ENCODE measurements around the gene FCRLB.
"Not testable (repeated sequence)": the region's sequence is repeated elsewhere in the genome, so short reads cannot be mapped to it uniquely, and the experiment has no call there.

FCRLB gene

DNA sequence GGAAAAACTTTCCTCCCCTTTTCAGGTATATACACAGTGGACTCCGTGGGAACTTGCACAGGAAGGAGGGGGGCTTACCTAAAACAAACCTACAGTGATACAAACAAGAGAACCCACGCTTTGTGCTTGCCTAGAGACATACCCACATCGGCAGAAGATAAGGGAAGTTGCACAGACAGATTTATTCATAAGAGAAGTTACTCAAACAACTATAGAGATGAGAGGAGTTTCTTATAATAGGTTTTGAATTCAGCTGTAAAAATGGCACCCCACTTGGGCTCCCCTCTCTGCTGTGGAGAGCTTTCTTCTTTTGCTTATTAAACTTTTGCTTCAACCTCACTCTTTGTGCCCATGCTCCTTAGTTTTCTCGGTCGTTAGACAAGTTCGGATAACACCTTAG, 26.5 kb downstream of the FCRLB start:
- DNase-seq: no peak

DNA sequence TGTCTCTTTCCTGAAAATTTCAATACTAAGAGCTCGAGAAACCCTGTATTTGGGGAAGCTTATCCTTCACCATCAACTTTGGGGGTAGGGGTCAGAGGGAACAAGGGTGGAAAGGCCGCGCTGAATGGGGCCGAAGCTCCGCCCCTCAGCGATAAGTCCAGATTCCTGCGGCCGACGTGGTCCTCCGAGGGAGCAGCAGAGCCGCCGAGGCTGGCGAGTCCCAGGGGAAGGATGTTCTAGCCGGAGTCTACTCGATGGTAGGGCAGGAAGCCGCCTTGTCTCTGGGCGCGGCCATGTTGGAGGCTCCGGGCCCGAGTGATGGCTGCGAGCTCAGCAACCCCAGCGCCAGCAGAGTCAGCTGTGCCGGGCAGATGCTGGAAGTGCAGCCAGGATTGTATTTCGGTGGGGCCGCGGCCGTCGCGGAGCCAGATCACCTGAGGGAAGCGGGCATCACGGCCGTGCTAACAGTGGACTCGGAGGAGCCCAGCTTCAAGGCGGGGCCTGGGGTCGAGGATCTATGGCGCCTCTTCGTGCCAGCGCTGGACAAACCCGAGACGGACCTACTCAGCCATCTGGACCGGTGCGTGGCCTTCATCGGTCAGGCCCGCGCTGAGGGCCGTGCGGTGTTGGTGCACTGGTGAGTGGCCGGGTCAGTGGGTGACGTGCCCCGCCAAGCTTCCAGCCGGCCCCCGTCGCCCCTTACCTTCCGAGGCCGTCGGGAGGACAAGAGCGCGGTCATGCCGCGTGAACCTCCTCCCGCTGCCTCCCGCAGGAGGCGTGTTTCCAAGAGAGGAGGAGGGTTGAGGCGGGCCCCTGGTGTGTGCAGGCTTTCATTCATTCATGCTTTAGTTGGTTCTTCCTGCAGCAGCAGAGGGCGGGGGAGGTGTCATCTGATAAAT, 28.4 kb downstream of the FCRLB start, which contains the start of gene DUSP12:
DUSP12 (plus strand) TSS at position 278 of the 899 bp plus-strand sequence; CDS start at position 294, 16 bp downstream.
- DNase-seq: peak; percentile 93

DNA sequence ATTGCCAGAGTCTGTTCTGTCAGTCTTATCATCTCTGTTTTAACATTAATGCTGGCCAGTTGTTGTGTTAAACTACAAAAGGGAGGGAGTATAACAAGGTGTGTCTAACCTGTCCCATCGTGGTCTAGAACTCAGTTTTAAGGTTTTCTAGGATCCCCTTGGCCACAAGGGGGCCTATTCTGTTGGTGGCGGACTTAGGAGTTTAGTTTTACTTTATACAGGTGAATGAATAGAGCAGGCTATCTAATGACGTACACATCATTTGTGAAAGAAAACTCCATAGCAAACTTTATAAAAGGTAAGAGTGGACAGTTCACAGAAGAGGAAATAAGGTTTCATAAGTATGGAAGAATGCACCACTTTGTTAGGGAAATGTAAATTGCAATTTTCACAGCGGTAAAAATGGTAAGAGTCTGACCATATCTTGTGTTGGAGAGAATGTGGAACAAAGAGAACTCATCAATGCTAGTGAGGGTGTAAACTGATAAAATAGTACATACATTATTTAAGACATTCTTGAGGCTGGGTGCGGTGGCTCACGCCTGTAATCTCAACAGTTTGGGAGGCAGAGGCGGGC, 42.3 kb downstream of the FCRLB start:
- DNase-seq: peak; percentile 1

DNA sequence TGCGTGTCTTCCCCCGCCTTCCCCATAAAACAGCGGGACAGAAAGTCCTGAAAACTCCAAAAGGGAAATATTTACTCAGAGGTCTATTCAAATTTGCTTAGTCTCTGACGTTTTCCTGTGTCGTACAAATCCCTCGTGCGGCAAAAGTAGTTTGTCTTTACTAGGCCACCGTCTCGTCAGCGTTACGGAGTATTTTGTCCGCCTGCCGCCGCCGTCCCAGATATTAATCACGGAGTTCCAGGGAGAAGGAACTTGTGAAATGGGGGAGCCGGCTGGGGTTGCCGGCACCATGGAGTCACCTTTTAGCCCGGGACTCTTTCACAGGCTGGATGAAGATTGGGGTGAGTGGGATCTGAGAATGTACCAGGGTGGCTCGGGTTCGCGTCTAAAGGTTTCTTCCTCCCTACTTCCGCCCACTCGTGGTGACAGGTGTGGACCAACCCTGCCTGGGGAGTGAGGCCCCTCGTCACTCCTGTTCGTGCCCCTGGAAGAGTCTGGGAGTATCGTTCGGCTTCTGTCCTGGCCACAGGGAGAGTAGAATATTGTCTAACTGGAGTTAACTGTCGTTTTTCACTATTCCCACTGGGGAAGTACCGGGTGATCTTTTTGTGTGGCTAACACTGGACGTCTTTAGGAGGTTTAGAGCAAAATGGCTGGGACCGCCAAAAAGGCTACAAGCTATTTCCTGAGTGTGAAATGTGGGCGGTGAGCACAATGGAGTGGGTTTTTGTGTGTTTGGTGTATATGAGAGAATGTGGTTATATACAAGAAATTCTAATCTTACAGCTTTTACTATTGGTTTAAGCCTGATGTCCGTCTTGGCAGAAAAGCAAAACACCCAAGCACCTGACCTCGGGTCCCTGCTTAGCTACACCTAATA, 45.0 kb downstream of the FCRLB start, which contains the start of gene ATF6:
ATF6 (plus strand) TSS at position 219 of the 880 bp plus-strand sequence; CDS start at position 260, 41 bp downstream.
- DNase-seq: peak; percentile 69

DNA sequence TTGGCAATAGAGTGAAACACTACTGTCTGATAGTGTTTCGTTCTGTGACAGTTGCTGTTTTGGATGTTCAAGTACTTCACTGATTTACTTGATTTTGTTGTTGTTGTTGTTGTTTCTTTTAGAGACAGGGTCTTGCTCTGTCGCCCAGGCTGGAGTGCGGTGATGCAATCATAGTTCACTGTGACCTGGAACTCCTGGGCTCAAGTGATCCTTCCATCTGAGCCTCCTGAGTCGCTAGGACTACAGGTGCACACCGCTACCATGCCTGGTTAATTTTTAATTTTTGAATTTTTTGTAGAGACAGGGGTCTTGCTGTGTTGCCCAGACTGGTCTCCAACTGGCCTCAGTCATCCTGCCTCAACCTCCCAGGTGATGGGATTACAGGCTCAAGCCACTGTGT, 47.1 kb downstream of the FCRLB start:
- no peak for DNase-seq

DNA sequence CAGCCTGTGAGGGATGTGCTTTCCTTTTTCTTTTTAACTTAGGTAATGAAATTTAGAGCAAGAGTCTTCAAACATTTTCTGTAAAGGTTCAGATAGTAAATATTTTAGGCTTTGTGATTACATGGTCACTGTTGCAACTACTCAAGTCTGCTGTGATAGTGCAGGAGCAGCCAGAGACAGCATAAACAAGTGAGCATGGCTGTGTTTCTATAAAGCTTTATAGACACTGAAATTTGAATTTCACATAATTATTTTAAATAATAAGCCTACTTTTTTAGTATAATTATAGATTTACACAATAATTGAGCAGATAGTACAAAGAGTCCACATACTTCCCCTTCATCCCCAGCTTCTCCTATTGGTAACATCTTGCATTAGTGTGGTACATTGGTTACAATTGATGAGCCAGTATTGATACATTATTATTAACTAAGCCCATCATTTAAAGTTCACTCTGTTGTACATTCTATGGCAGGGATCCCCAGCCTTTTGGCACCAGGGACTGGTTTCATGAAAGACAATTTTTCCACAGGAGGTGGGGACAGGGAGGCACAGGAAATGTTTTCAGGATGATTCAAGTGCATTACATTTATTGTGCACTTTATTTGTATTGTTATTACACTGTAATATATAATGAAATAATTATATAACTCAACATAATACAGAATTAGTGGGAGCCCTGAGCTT, 47.8 kb downstream of the FCRLB start:
- no peak for DNase-seq

DNA sequence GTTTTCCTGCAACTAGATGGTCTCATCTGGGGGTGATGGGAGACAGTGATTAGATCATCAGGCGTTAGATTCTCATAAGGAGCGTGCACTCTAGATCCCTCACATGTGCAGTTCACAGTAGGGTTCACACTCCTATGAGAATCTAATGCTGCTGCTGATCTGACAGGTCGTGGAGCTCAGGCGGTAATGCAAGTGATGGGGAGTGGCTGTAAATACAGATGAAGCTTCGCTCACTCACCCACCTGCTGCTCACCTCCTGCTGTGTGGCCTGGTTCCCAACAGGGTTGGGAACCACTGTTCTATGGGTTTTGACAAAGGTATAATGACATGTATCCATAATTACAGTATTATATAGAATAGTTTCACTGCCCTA, 48.3 kb downstream of the FCRLB start:
- not testable (repeated sequence) for DNase-seq

DNA sequence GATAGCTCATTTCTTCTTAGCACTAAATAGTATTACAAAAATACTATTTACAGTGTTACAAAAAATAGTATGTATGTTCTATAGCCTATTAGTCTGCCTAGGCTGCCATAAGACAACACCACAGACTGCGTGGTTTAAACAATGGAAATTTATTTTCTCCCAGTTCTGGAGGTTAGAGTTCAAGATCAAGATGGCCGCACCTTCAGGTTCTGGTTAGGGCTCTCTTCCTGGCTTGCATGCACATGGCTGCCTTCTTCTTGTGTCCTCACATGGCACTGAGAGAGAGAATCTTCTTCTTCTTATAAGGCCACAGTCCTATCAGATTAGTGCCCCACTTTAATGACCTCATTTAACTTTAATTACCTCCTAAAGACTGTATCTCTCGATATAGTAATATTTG, 48.9 kb downstream of the FCRLB start:
- no peak for DNase-seq

DNA sequence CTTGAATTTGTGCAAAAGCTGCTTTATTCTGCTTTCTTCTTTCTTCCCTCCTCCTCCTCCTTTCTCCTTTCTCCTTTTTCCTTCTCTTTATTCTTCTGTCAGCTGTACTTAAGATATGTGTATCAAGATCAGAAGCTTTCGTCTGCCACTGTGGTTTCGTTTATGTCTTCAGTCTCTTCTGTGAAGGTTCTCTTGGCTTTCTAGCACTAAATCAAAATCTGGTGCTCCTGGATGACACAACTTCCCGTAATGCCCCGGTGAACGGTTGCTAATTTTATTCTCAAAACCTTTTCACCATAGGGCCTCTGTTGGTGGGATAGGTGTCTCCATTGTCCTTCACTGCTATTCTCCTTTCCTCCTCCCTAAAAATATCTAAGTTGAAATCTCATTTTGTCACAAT, 49.8 kb downstream of the FCRLB start:
- DNase-seq: no peak

DNA sequence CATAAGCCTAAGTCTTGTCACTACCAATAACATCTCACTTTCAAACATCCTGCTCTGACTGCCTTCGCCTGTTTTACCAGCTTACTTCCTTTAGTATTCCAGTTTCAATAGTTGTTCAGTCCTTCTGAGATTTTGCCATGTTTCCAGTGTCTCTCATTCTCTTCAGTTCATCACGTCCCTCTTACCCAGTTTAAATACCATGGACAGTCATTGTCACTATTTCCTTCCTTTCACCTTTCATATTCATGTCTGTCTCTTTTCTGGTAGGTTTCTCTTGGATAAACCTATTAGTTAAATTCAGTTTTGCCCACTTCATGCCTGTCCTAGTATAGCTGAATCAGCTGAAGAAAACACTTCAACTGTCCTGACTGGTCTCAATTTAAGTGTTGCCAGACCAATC, 50.6 kb downstream of the FCRLB start:
- no peak for DNase-seq

DNA sequence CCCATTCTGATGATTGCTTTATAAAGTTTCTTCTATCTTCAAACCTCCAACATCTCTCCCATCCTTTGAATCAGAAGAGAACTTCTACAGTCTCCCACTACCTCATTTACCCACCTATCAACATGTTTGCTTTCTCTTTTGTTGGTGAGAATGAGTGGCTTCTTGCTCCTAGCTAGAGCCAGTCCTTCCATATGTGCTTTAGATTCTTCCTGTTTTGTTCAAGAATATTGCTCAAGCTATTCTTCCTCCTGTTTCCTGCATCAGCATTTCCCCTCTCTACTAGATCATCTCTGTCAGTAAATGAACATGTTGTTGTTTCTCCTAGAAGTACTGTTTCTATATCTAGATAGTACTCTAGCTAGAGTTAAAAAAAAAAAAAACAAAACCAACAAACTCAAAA, 51.1 kb downstream of the FCRLB start:
- no peak for DNase-seq

DNA sequence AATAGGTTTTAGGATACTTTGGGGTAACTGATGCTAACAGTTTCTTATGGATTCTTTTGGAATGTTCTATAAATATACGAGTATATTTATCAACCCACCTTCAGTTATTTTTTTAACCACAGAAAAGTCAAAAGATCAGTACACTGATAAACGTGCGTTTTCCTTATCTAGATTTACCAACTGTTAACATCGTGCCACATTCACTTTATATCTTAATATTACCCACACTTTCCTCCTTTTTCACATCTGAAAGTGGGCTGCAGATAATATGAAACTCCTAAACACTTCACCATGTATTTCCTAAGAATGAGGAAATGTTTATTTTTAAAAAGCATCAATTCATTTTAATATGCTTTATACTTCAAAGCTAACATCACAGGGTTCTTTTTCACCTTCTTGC, 52.4 kb downstream of the FCRLB start:
- no peak for DNase-seq

DNA sequence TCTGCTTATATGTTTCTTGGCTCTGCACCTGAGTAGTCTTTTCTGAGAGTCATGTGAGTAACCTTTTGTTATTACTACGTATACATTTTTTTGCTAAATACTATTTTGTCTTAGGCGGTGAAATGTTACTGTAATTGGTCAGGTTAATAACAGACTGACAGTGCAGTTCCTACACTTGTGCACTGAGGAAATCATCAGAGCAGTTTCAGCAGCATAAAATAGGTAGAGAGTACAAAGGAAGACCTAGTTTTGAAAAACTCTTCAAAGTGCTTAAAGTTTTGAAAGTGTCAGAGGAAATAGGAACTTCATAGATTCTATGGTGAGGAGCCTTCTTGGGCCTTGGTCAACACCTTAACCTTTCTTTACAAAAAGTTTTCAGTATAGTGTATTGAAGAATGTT, 55.9 kb downstream of the FCRLB start:
- DNase-seq: no peak
